ENCODE measurements around the gene AZIN2. TPM values are rescaled to one million over a fixed set of nuclear protein-coding genes. Genes with fewer than 3 reads are reported as not detected.

Gene AZIN2
- total RNA-seq, 1 experiment from 2014 or later = 0.39 TPM

DNA sequence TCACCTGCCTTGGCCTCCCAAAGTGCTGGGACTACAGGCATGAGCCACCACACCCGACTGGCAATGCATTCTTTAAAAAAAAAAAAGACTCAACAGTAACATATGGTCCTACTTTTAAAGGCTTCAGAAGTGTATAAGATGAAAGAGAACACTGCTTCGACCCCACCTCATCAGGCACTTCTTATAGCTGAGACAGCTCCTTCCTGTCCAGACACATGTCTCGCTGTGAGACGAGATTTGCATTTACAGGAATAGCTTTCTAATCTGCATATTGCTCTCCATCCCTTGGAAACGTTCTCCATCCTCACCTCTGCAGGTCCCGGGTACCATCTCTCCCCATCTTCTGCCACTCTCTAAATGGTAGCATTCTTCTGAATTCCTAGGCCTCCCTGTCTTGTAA is 6.7 kb downstream of the AZIN2 start:
- no peak for DNase-seq
- no peaks in the 10 kb centered on the region for H3K79me1 ChIP-seq (ENCODE audit: insufficient read depth, low read depth, low read length, poor library complexity, severe bottlenecking)
- H3K18ac ChIP-seq (ENCODE audit: insufficient read length, low read depth, low read length) = no peak overlapping the region
- H3K4me2 ChIP-seq (ENCODE audit: insufficient read depth, insufficient read length, low read length) = no peak overlapping the region
- H2BK120ac ChIP-seq (ENCODE audit: low read depth, low read length, poor library complexity, severe bottlenecking) = no peak overlapping the region
- H3K9me3 Mint-ChIP-seq = no peaks in the 10 kb centered on the region; a peak in 1 of 5 replicates
- no peak overlapping the region for H2BK12ac ChIP-seq (ENCODE audit: insufficient read length, low read depth, low read length)
- H3K23me2 ChIP-seq (ENCODE audit: insufficient read length, low read depth, low read length, poor library complexity, severe bottlenecking) = no peaks in the 10 kb centered on the region
- H4K20me1 ChIP-seq (ENCODE audit: control insufficient read depth, insufficient read depth, insufficient read length) = no peaks in the 10 kb centered on the region
- H3T11ph ChIP-seq (ENCODE audit: low read length) = no peak overlapping the region
- H4K91ac ChIP-seq (ENCODE audit: insufficient read length, low read depth, low read length) = no peak overlapping the region
- no peak overlapping the region for H3K27ac Mint-ChIP-seq
- TF ChIP-seq, protein P1, sequence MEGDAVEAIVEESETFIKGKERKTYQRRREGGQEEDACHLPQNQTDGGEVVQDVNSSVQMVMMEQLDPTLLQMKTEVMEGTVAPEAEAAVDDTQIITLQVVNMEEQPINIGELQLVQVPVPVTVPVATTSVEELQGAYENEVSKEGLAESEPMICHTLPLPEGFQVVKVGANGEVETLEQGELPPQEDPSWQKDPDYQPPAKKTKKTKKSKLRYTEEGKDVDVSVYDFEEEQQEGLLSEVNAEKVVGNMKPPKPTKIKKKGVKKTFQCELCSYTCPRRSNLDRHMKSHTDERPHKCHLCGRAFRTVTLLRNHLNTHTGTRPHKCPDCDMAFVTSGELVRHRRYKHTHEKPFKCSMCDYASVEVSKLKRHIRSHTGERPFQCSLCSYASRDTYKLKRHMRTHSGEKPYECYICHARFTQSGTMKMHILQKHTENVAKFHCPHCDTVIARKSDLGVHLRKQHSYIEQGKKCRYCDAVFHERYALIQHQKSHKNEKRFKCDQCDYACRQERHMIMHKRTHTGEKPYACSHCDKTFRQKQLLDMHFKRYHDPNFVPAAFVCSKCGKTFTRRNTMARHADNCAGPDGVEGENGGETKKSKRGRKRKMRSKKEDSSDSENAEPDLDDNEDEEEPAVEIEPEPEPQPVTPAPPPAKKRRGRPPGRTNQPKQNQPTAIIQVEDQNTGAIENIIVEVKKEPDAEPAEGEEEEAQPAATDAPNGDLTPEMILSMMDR (conservative IDR thresholded peaks at IDR 0.05) = no peak
- H3K27me3 Mint-ChIP-seq (ENCODE audit: low read depth) = peaks cover 53% of the 10 kb centered on the region
- peaks cover 13 to 16% of the 10 kb centered on the region in 2 experiments for H3K4me1 Mint-ChIP-seq
- H2BK20ac ChIP-seq (ENCODE audit: low read depth, low read length, poor library complexity, severe bottlenecking) = no peak overlapping the region
- no peak overlapping the region for H3K4me3 Mint-ChIP-seq
- no peak overlapping the region for H2BK15ac ChIP-seq (ENCODE audit: low read depth, low read length)
- no peak overlapping the region for H2AK5ac ChIP-seq (ENCODE audit: insufficient read length, low read length)
- H4K5ac ChIP-seq (ENCODE audit: insufficient read length, low read depth, low read length) = no peak overlapping the region
- H4K8ac ChIP-seq (replicated peaks; ENCODE audit: insufficient read length, low read depth, low read length) = no peak overlapping the region
- H2AFZ ChIP-seq (ENCODE audit: low read length) = no peak overlapping the region
- no peak overlapping the region for H3K9ac ChIP-seq (ENCODE audit: extremely low read depth, insufficient read length, low read length)
- peaks cover 3% of the 10 kb centered on the region; the same call in 1 of the 2 replicates for H3K4me1 ChIP-seq (ENCODE audit: insufficient read depth, low read length)
- no peak overlapping the region for H3K23ac ChIP-seq (ENCODE audit: insufficient read length, low read depth, low read length)
- no peak overlapping the region for H3K27ac ChIP-seq (ENCODE audit: insufficient read length, low read depth, low read length)
- H3K4ac ChIP-seq (ENCODE audit: low read depth, low read length) = no peak overlapping the region
- peaks cover 14% of the 10 kb centered on the region; the same call in 1 of the 2 replicates for H3K27me3 ChIP-seq (ENCODE audit: insufficient read depth, low read length)
- H3K9me3 ChIP-seq (ENCODE audit: control insufficient read depth, low read depth, low read length) = no peaks in the 10 kb centered on the region
- no peak overlapping the region for H3K14ac ChIP-seq (ENCODE audit: insufficient read depth, low read length)
- no peaks in the 10 kb centered on the region for H3K79me2 ChIP-seq (ENCODE audit: insufficient read depth, low read length)
- no peak overlapping the region for H3K56ac ChIP-seq (ENCODE audit: insufficient read length, low read depth, low read length)
- no peak overlapping the region for H2BK5ac ChIP-seq (ENCODE audit: insufficient read length, low read length)
- WGBS (ENCODE audit: extremely low coverage, insufficient read length, low lambda C conversion rate) = no CpG with 5 or more reads among the region's 6 CpGs
- no peaks in the 10 kb centered on the region; a peak in 1 of 7 replicates for H3K36me3 Mint-ChIP-seq (ENCODE audit: insufficient read depth in 1 of 3, low read depth in 3 of 3)

Data from H9 (cell line).